Pancreas (tissue), 10 donors: Measurements from ENCODE around the gene CTDSPL. TPM values are rescaled to one million over a fixed set of nuclear protein-coding genes. Genes with fewer than 3 reads are reported as not detected.
A peak's percentile ranks its signal among the peaks of the same experiment; 100 is the strongest.

Experiments
- ATAC-seq, 4 donors: fragments of 200-7000 bp; cut with Tn5 transposase; one replicate each; pipeline versions ENCODE4 v1.8.0 to v1.9.1; 2020; ENCODE audit warnings: mild to moderate bottlenecking in 4 of 4, moderate library complexity in 4 of 4
- DNase-seq, 6 donors: peaks; one replicate each; pipeline ENCODE4 v3.0.0-alpha.2; 2020
- FAIRE-seq: peaks from 2 replicates; lab custom pipeline; 2012; peaks lifted over from hg19 to GRCh38; lab: Jason Lieb, UNC
- H3K27ac ChIP-seq, 4 donors: fragments of 200-600 bp; sonication (generic); 1 replicate in 3 of 4; 2 replicates in 1 of 4; pipeline versions ENCODE4 v1.5.0 to v1.8.0; 2020
- H3K27me3 ChIP-seq, 4 donors: fragments of 200-600 bp; one replicate each; pipeline ENCODE4 v1.8.0; 2021
- H3K36me3 ChIP-seq, 3 donors: fragments of 200-600 bp; sonication (generic) in 1 of 3; one replicate each; pipeline versions ENCODE4 v1.5.0 to v1.8.0; 2020 to 2021
- H3K4me1 ChIP-seq, 3 donors: fragments of 200-600 bp; one replicate each; pipeline ENCODE4 v1.8.0; 2021
- H3K4me3 ChIP-seq, 4 donors: fragments of 200-600 bp; sonication (generic) in 2 of 4; one replicate each; pipeline versions ENCODE4 v1.5.0 to v1.8.0; 2020 to 2021
- H3K9me3 ChIP-seq, 4 donors: fragments of 200-600 bp; one replicate each; pipeline ENCODE4 v1.8.0; 2021
- CTCF ChIP-seq, 4 donors: fragments of 200-600 bp; sonication (generic) in 3 of 4; IDR thresholded peaks; one replicate each; pipeline versions ENCODE4 v1.5.0 to v1.8.0; 2021; ENCODE audit warnings: antibody characterized with exemption in 4 of 4
- WGBS, 2 donors: extraction: QIAGEN DNeasy Blood & Tissue Kit; methylation state at CpG; one replicate each; pipeline ENCODE4 v1.1.7; 2013; 5-methylcytosine and 5-hydroxymethylcytosine counted together
- intact Hi-C, 3 donors: fragments of 100-400 bp; cut with DNase I; formaldehyde crosslinking; loops; one replicate each; pipeline versions ENCODE4 v1.11.1 to v1.14.2; 2022
- polyA plus RNA-seq, 2 donors: library from polyadenylated mRNA; stranded (reverse); fragments of 200-250 nt; gene quantifications; one replicate each; pipeline ENCODE4 v1.2.3, GENCODE V29; 2013
- total RNA-seq, 6 donors: library from RNA; stranded (reverse); fragmentation: NEBNext Ultra II Directional in 4 of 6; extraction: Animal tissue kit (Norgen Biotek cat#: 25700) in 4 of 6; gene quantifications; one replicate each; pipeline versions ENCODE4 v1.2.1 to v1.2.4, GENCODE V29; 2021 to 2023
- donor health status: healthy with polysubstance abuse.
- donor health status: DM: no; HTN: no; CAD: no; lungs with moderate emphysema.
- donor health status: DM: no; HTN: no; CAD: no.
- donor health status: control.
- donor health status: control.
- donor health status: Bipolar disorder and iron deficiency.
- donor health status: DM: yes; HTN: yes; CAD: no.
- donor health status: DM: no; HTN: no; CAD: no.
- donor health status: DM: no; HTN: no; CAD: no.
- donor health status: DM: yes; HTN: yes; CAD: no.

The CTDSPL gene
- total and polyA plus RNA-seq, 8 donors, result 8.4 to 34.8 (median 15.4) TPM

- Histone ChIP-seq H3K9me3 (no peaks in the 10 kb centered on the region), H3K4me3 (no peak overlapping the region), H3K27ac (no peak overlapping the region), H3K36me3 (peaks cover 0 to 10% (median 0%) of the 10 kb centered on the region in 3 donors), H3K4me1 (peaks cover 0 to 8% (median 0%) of the 10 kb centered on the region in 3 donors), H3K27me3 (no peaks in the 10 kb centered on the region)
- WGBS, 2 donors, result 63 to 67% methylated on average over 3 of the region's 3 CpGs
- DNase-seq (no peak), ATAC-seq (no peak), FAIRE-seq (no peak)
- no peak for TF ChIP-seq CTCF (IDR thresholded peaks at IDR 0.05)
- intact Hi-C loops, result no loop called here
These were observed 158.7 kb downstream of the CTDSPL start for GRCh38 chr3:38020342-38020726.

- intact Hi-C loops, result no loop called here
- H3K27ac ChIP-seq, result no peak overlapping the region
- peaks cover 0 to 2% (median 0%) of the 10 kb centered on the region in 3 donors for H3K36me3 ChIP-seq
- no peak for TF ChIP-seq CTCF (IDR thresholded peaks at IDR 0.05)
- 91 to 98% methylated on average over 4 of the region's 4 CpGs for WGBS, 2 donors
- FAIRE-seq (no peak), ATAC-seq (no peak), DNase-seq (peak in 1 of 6 donors; percentile 46)
- no peak overlapping the region for H3K4me3 ChIP-seq
- H3K27me3 ChIP-seq, result no peaks in the 10 kb centered on the region
- peaks cover 0 to 8% (median 6%) of the 10 kb centered on the region in 3 donors for H3K4me1 ChIP-seq
- H3K9me3 ChIP-seq, result no peaks in the 10 kb centered on the region
These were observed 159.5 kb downstream of the CTDSPL start for GRCh38 chr3:38021196-38021595.

GRCh38 chr3:38022301-38022700 lies 160.6 kb downstream of the CTDSPL start:
- H3K4me3 ChIP-seq, result no peak overlapping the region
- 57 to 71% methylated on average over 3 of the region's 3 CpGs for WGBS, 2 donors
- no peak for FAIRE-seq
- no peaks in the 10 kb centered on the region for H3K36me3 ChIP-seq
- no peaks in the 10 kb centered on the region for H3K9me3 ChIP-seq
- intact Hi-C loops, result no loop called here
- no peak for TF ChIP-seq CTCF (IDR thresholded peaks at IDR 0.05)
- no peak for ATAC-seq
- no peaks in the 10 kb centered on the region for H3K27me3 ChIP-seq
- no peak overlapping the region for H3K27ac ChIP-seq
- no peak for DNase-seq
- H3K4me1 ChIP-seq, result peaks cover 0 to 8% (median 6%) of the 10 kb centered on the region in 3 donors

- H3K9me3 ChIP-seq, result no peaks in the 10 kb centered on the region
- ATAC-seq (no peak), FAIRE-seq (no peak), DNase-seq (peak in 1 of 6 donors; percentile 49)
- TF ChIP-seq CTCF (IDR thresholded peaks at IDR 0.05), result no peak
- 73 to 77% methylated on average over 6 of the region's 6 CpGs for WGBS, 2 donors
- peaks cover 0 to 8% (median 6%) of the 10 kb centered on the region in 3 donors for H3K4me1 ChIP-seq
- intact Hi-C loops, result no loop called here
- H3K27ac ChIP-seq, result peak overlapping the region in 1 of 4 donors; percentile 88
- H3K36me3 ChIP-seq, result no peaks in the 10 kb centered on the region
- no peak overlapping the region for H3K4me3 ChIP-seq
- H3K27me3 ChIP-seq, result no peaks in the 10 kb centered on the region
These were observed 161.4 kb downstream of the CTDSPL start for GRCh38 chr3:38022896-38023709.

- no peak for TF ChIP-seq CTCF (IDR thresholded peaks at IDR 0.05)
- WGBS, 2 donors, result 75% methylated on average over 4 of the region's 4 CpGs
- no peak for ATAC-seq
- Histone ChIP-seq H3K9me3 (no peaks in the 10 kb centered on the region), H3K36me3 (no peaks in the 10 kb centered on the region), H3K4me3 (no peak overlapping the region), H3K27ac (no peak overlapping the region), H3K27me3 (no peaks in the 10 kb centered on the region), H3K4me1 (peaks cover 0 to 8% (median 6%) of the 10 kb centered on the region in 3 donors)
- intact Hi-C loops, result no loop called here
- DNase-seq, result no peak
- no peak for FAIRE-seq
These were observed 165.2 kb downstream of the CTDSPL start for GRCh38 chr3:38026856-38027255.
